Karpas-422 (cell line): Measurements from ENCODE around the gene TBL3. TPM values are rescaled to one million over a fixed set of nuclear protein-coding genes. Genes with fewer than 3 reads are reported as not detected.

Experiments used
- DNase-seq: peaks from one replicate; pipeline ENCODE4 v3.0.0-alpha.2; 2015
- H2AFZ ChIP-seq: fragments of 200-600 bp; sonication (generic); 2 replicates; pipeline ENCODE4 v1.6.1; 2014; ENCODE audit warnings: antibody characterized with exemption, low read length, mixed read lengths
- H3K27ac ChIP-seq: fragments of 200-600 bp; sonication (generic); 2 replicates; pipeline ENCODE4 v1.5.1; 2014; ENCODE audit warnings: mild to moderate bottlenecking, low read length, moderate library complexity
- H3K27me3 ChIP-seq: fragments of 200-600 bp; sonication (generic); 2 replicates; pipeline ENCODE4 v1.6.1; 2014; ENCODE audit warnings: low read length, mixed read lengths
- H3K36me3 ChIP-seq: fragments of 200-600 bp; sonication (generic); 2 replicates; pipeline ENCODE4 v1.6.1; 2014; ENCODE audit warnings: low read length, mixed read lengths; ENCODE audit not compliant: insufficient read depth
- H3K4me1 ChIP-seq: fragments of 200-600 bp; sonication (generic); 2 replicates; pipeline ENCODE4 v1.6.1; 2014; ENCODE audit warnings: mild to moderate bottlenecking, low read length, mixed read lengths
- H3K4me2 ChIP-seq: fragments of 200-600 bp; sonication (generic); 2 replicates; pipeline ENCODE4 v1.6.1; 2014; ENCODE audit warnings: low read length, low read depth, mild to moderate bottlenecking; ENCODE audit not compliant: poor library complexity, severe bottlenecking
- H3K4me3 ChIP-seq: fragments of 200-600 bp; sonication (generic); 2 replicates; pipeline ENCODE4 v1.5.1; 2014; ENCODE audit warnings: mild to moderate bottlenecking, antibody characterized with exemption, low read length, mixed read lengths
- H3K79me2 ChIP-seq: fragments of 200-600 bp; sonication (generic); 2 replicates; pipeline ENCODE4 v1.6.1; 2014; ENCODE audit warnings: mild to moderate bottlenecking, low read length, mixed read lengths
- H3K9ac ChIP-seq: fragments of 200-600 bp; sonication (generic); 2 replicates; pipeline ENCODE4 v1.6.0; 2014; ENCODE audit warnings: low read length
- H3K9me2 ChIP-seq: fragments of 200-600 bp; sonication (generic), shearing (Covaris generic); replicated peaks from 2 replicates; pipeline ENCODE4 v1.6.0; 2014; ENCODE audit warnings: mild to moderate bottlenecking, low read length, moderate library complexity; ENCODE audit not compliant: insufficient read depth
- H3K9me3 ChIP-seq: fragments of 300-700, 200-600 bp; sonication (generic); 2 replicates; pipeline ENCODE4 v1.6.1; 2014; ENCODE audit warnings: low read length, mixed read lengths
- H4K20me1 ChIP-seq: fragments of 200-600 bp; sonication (generic); 2 replicates; pipeline ENCODE4 v1.6.1; 2014; ENCODE audit warnings: mild to moderate bottlenecking, antibody characterized with exemption, low read length, low read depth; ENCODE audit not compliant: insufficient read depth
- total RNA-seq: library from RNA; depleted of rRNA; stranded (reverse); fragments of >200 nt; shearing (Covaris generic); gene quantifications from 2 replicates; pipeline ENCODE4 v1.2.3, GENCODE V29; 2014; ENCODE audit warnings: low replicate concordance

Gene TBL3
- total RNA-seq, 1 experiment from 2014 or later: 25.4 TPM

DNA sequence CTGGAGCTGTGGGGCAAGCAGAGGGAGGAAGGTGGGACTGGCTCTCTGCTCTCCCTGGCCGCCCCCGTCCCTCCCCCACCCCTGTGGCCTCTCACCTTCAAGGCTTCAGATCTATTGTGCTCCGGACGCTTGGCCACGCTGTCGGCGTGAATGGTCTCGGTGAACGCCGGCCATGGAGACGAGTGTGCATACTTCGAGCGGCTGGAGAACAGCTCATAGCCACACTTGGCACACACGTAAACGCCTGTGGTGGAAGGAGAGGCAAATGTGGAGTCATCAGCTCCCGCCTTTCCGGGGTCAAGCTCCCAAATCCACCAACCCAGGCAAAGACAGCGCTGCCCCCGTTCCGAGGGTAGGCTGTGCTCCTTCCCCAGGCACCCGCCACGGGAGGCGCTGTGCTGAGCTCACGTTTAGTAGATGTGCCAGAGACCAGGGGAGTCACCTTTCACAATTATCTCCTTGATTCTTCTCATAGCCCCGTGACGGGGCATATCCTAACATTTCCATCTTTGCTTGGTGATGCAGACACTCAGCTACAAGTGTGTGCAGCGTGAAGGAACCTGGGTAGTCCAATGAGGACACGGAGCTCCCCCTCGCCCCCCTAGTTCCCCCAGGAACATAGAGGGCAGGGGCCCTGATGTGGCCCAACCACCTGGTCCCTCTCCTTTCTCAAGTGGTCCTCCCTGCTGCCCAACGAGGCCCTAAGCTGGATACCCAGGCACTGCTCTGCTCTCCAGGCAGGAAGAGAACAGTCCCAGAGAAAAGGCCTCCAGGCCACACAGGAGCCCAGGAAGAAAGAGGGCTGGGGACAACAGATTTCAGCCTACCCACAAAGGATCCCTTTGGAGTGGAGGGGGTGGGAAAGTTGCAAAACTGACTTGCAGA lies 30.4 kb upstream of the TBL3 start:
- H3K9me2 ChIP-seq: no peaks in the 10 kb centered on the region
- H3K4me2 ChIP-seq: peak overlapping the region; percentile 94
- H4K20me1 ChIP-seq: no peaks in the 10 kb centered on the region; the same call in 1 of the 2 replicates
- H3K4me3 ChIP-seq: peak overlapping the region; percentile 96
- H3K4me1 ChIP-seq: peaks cover 21% of the 10 kb centered on the region
- no peak for DNase-seq
- H3K36me3 ChIP-seq: no peaks in the 10 kb centered on the region
- H2AFZ ChIP-seq: no peak overlapping the region
- no peaks in the 10 kb centered on the region for H3K27me3 ChIP-seq
- peak overlapping the region; percentile 58 for H3K27ac ChIP-seq
- H3K9me3 ChIP-seq: no peaks in the 10 kb centered on the region
- H3K79me2 ChIP-seq: no peaks in the 10 kb centered on the region
- peak overlapping the region; percentile 92 for H3K9ac ChIP-seq

DNA sequence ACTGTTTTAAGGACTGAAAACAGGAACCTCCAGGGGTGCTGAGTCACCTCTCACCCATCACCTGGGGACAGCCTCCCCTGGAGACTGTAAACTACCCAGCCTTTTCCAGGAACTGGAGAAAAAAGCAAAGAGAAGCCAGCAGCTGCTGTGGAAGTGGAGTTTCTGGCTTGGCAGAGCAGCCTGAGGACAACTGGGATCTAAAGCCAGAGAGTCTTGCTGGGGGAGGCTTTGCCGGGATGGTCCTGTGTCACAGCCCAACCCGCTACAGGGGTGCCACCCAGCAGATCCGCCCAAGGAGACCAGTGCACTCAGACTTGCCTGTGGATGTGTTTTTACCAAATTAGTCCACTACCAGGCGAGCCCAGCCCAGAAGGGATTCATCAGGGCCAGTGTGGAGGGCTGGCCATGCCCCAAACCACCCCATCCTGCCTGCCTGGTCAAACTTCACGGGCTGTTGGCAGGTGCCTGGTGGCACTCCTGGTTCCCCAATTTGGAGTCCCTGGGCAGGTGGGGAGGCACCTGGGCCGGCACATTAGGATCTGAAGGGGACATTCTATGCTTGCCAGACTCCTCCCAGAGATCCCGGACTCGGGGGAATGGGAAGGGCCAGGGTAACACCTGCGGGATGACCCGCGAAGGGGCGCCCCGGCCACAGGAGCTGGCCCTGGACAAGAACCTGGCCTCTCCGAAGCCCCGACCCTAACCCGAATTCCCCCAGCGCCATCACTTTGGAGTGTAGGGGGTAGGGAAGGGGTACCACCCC lies 29.6 kb upstream of the TBL3 start:
- no peaks in the 10 kb centered on the region for H3K79me2 ChIP-seq

DNA sequence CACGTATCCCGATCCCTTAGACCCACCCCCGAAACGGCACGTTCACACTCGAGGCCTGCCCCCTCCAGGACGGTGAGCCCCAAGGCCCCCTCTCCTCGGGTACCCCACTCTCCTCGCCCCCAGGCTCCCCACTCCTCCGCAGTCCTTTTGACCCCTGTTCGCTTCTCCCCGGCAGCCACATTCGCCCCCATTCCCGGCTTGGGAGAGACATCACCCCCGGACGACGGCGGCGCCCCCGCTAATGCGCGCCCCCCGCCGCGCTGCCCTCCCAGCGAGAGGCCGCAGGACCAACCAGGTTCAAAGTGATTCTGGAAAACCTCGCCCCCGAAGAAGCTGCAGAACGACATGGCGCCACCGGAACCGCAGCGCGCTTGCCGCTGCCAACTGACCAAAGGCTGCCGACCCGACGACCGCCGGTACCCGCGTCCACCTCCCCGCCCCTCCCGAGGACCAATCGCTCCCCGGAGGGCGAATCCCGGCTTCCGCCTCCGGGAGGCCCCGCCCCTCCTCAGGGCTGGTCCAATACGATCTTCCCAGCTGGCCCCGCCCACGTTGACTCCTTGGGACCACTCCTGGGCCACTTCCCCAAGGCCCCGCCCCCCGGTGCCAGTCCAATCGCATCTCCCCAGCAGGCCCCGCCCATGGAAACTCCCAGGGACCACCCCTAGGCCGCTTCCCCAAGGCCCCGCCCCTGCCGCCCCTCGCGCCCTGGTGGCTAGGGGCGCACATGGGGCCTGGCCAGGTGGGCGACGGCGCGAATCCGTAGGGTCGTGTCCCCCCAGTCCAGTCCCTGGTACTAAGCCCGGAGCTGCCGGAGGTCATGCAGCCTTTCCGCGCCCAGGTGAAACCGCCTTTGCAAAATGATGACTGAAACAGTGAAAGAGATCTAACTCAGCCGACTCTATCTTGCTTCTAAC lies 28.8 kb upstream of the TBL3 start, which contains the start of gene MSRB1:
TSS of gene MSRB1 (minus strand) at position 390 of the 917 bp plus-strand sequence. CDS start at position 347, 43 bp downstream.
- H2AFZ ChIP-seq: peak within 1 kb of the TSS; percentile 98
- peaks cover 21% of the 10 kb centered on the region for H3K4me1 ChIP-seq
- no peaks in the 10 kb centered on the region; the same call in 1 of the 2 replicates for H4K20me1 ChIP-seq
- peak within 1 kb of the TSS; percentile 92 for H3K9ac ChIP-seq
- H3K4me3 ChIP-seq: peak within 1 kb of the TSS; percentile 96
- H3K27ac ChIP-seq: peak within 1 kb of the TSS; percentile 58
- H3K27me3 ChIP-seq: no peaks in the 10 kb centered on the region
- peak within 1 kb of the TSS; percentile 94 for H3K4me2 ChIP-seq
- DNase-seq: peak; percentile 100
- no peaks in the 10 kb centered on the region for H3K9me3 ChIP-seq
- H3K79me2 ChIP-seq: no peaks in the 10 kb centered on the region
- H3K9me2 ChIP-seq: no peaks in the 10 kb centered on the region
- H3K36me3 ChIP-seq: no peaks in the 10 kb centered on the region

More for the DNA sequence above, 29.6 kb upstream of the TBL3 start:
- peak overlapping the region; percentile 96 for H3K4me3 ChIP-seq
- no peaks in the 10 kb centered on the region for H3K27me3 ChIP-seq
- DNase-seq: peak; percentile 83
- H3K9me3 ChIP-seq: no peaks in the 10 kb centered on the region
- H3K9me2 ChIP-seq: no peaks in the 10 kb centered on the region
- peak overlapping the region; percentile 98; the same call in 1 of the 2 replicates for H2AFZ ChIP-seq
- peak overlapping the region; percentile 92 for H3K9ac ChIP-seq
- H3K27ac ChIP-seq: peak overlapping the region; percentile 58
- H3K36me3 ChIP-seq: no peaks in the 10 kb centered on the region
- peaks cover 21% of the 10 kb centered on the region for H3K4me1 ChIP-seq
- no peaks in the 10 kb centered on the region; the same call in 1 of the 2 replicates for H4K20me1 ChIP-seq
- peak overlapping the region; percentile 94 for H3K4me2 ChIP-seq

DNA sequence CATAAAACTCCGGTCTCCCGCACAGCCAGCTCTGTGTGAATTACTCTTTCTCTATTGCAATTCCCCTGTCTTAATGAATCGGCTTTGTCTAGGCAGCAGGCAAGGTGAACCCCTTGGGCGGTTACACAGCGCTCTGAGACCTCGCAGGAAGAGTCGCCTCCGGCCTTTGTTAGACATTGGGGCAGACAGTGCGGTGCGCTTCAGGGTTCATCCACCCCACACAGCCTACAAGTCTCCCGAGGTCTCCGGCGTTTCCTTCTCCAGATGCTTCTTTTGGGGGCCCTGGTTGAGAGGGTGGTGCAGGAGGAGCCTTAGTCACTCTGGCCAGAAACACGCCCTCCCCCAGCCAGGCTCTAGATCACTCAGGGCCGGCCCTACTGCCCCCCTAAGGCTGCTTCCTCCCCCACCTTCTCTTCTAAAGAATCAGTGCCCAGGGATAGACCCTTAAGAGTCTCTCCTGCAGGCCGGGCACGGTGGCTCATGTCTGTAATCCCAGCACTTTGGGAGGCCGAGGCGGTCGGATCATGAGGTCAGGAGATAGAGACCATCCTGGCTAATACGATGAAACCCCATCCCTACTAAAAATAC lies 27.1 kb upstream of the TBL3 start:
- no peak overlapping the region for H3K4me3 ChIP-seq
- no peak overlapping the region for H2AFZ ChIP-seq
- no peaks in the 10 kb centered on the region for H3K27me3 ChIP-seq
- no peak overlapping the region for H3K9ac ChIP-seq
- no peaks in the 10 kb centered on the region for H3K79me2 ChIP-seq
- H3K4me2 ChIP-seq: no peak overlapping the region
- no peaks in the 10 kb centered on the region for H3K36me3 ChIP-seq
- no peaks in the 10 kb centered on the region for H3K9me2 ChIP-seq
- DNase-seq: no peak
- no peaks in the 10 kb centered on the region for H3K9me3 ChIP-seq
- H3K27ac ChIP-seq: no peak overlapping the region
- H3K4me1 ChIP-seq: peaks cover 21% of the 10 kb centered on the region
- H4K20me1 ChIP-seq: no peaks in the 10 kb centered on the region; the same call in 1 of the 2 replicates

DNA sequence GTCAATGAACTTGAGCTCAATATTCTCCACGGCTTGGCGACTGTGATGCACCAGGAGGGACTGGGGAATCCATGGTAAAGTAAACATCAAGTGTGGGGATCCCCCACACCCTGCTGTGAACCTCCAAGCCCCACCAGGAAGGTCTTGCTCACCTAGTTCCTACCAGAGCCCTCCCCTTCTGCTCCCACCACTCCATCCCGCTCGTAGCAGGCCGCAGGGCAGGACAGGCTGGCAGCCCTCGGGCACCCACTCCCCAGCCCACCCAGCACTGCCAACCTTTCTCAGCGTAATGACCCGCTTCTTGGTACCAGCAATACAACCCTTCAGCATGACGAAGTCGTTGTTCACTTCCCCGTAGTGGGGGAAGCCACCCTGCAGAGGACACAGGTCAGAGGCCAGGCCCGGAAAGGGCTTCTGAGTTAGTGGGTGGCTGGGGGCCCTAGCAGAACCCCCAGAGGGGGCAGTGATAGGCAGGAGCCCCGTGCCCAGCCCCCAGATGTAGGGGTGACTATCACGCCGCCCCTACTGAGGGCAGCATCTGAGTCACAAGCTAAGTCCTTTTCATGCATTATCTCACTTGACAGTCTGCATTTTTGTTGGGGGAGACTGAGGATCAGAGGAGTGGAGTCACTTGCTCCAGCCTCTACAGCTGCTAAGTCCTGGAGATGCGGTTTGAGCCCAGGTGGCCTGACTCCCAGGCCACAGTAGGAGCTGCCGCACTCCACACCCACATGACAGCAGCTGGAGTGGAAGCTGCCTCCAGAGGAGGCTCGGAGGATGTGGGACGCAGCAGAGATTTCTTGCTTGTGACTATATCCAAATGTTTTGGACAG lies 26.1 kb upstream of the TBL3 start:
- Histone ChIP-seq H3K9ac (no peak overlapping the region), H3K27ac (no peak overlapping the region), H3K4me2 (no peak overlapping the region), H2AFZ (no peak overlapping the region), H3K4me3 (no peak overlapping the region), H3K27me3 (no peaks in the 10 kb centered on the region), H3K4me1 (peaks cover 21% of the 10 kb centered on the region), H3K79me2 (no peaks in the 10 kb centered on the region), H3K36me3 (no peaks in the 10 kb centered on the region), H3K9me3 (no peaks in the 10 kb centered on the region), H3K9me2 (no peaks in the 10 kb centered on the region), H4K20me1 (no peaks in the 10 kb centered on the region; the same call in 1 of the 2 replicates)
- no peak for DNase-seq

DNA sequence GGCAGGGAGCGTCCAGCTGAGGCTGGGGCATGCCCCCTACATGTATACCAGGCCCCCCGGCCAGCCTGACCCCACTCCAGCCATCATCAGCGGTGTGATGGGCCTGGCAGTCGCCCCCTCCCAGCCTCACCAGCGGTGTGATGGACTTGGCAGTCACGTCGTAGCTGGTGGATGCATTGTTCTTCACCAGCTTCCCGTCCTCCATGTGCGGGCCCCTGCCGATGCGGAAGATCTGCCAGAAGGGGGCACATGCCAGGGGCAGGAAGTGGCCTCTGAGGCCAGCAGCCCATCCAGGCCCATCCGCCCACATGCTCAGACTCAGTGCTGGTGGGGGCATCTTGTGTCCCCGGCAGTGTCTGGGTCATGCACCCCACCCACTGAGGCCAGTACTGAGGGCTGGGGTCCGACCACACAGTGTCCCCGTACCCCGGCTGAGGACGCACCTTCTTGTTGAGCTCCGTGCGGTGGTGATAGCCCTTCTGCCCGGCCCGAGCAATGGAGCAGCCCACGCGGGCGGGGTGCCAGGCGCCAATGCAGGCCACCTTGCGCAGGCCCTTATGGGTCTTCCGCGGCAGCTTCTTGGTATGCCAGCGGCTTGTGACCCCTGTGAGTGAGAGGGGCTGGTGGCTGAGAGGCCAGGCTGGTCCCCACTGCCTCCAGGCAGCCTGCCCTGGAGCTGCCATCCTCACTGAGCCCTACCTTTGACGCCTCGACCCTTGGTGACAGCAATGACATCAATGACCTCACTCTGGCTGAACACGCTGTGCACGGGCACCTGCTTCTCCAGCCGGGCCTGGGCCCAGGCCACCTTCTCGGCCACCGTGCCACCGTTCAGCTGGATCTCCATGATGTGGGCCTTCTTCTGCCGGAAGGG lies 25.1 kb upstream of the TBL3 start:
- no peak overlapping the region for H3K4me3 ChIP-seq
- no peaks in the 10 kb centered on the region; the same call in 1 of the 2 replicates for H4K20me1 ChIP-seq
- no peaks in the 10 kb centered on the region for H3K36me3 ChIP-seq
- H3K9ac ChIP-seq: no peak overlapping the region
- H3K79me2 ChIP-seq: no peaks in the 10 kb centered on the region
- no peak for DNase-seq
- H3K9me3 ChIP-seq: no peaks in the 10 kb centered on the region
- no peak overlapping the region for H3K27ac ChIP-seq
- no peak overlapping the region for H2AFZ ChIP-seq
- H3K9me2 ChIP-seq: no peaks in the 10 kb centered on the region
- H3K27me3 ChIP-seq: no peaks in the 10 kb centered on the region
- H3K4me2 ChIP-seq: no peak overlapping the region
- peaks cover 17% of the 10 kb centered on the region for H3K4me1 ChIP-seq
